Measurements from ENCODE around the gene NPW. TPM values are rescaled to one million over a fixed set of nuclear protein-coding genes. Genes with fewer than 3 reads are reported as not detected.

NPW gene
- total and polyA plus RNA-seq, 9 of the 15 experiments (the other 6 are each of a cell fraction or from before 2014, with no cell fraction given) = 0.14 to 4.0 (median 2.6) TPM; not detected in 4

GRCh38 chr16:1984347-1985225 lies 35.0 kb upstream of the NPW start (continued):
- TF ChIP-seq ELK3 (CRISPR knock-in tag; IDR thresholded peaks at IDR 0.05) (no peak), C11orf30 (IDR thresholded peaks at IDR 0.05; ENCODE audit: low read depth) (no peak; the same call in 1 of the 2 replicates), SAP30 (IDR thresholded peaks at IDR 0.05; ENCODE audit: borderline replicate concordance, insufficient read depth, low read depth, low read length, poor library complexity, severe bottlenecking) (peak; percentile 26), PHF8 (IDR thresholded peaks at IDR 0.05; ENCODE audit: borderline replicate concordance, low read length) (no peak), SP1 (CRISPR knock-in tag; IDR thresholded peaks at IDR 0.05) (no peak), NUFIP1 (IDR thresholded peaks at IDR 0.05; ENCODE audit: partially characterized antibody) (no peak), TEAD1 (CRISPR knock-in tag; IDR thresholded peaks at IDR 0.05) (no peak; a peak in 1 of 4 replicates), PURB (CRISPR knock-in tag; IDR thresholded peaks at IDR 0.05; ENCODE audit: low read depth) (no peak), NFIC (IDR thresholded peaks at IDR 0.05) (peak; percentile 84), MCM5 (IDR thresholded peaks at IDR 0.05; ENCODE audit: low read depth) (no peak), HOMEZ (CRISPR knock-in tag; IDR thresholded peaks at IDR 0.05) (no peak), ZNF436 (CRISPR knock-in tag; IDR thresholded peaks at IDR 0.05) (no peak), JUN (IDR thresholded peaks at IDR 0.05; ENCODE audit: borderline replicate concordance, low read depth, low read length) (no peak), JUN (CRISPR knock-in tag; IDR thresholded peaks at IDR 0.05; ENCODE audit: borderline replicate concordance) (no peak), CBX5 (IDR thresholded peaks at IDR 0.05; ENCODE audit: borderline replicate concordance, low read depth) (no peak), ZNF695 (CRISPR knock-in tag; IDR thresholded peaks at IDR 0.05) (no peak), ZNF717 (CRISPR knock-in tag; IDR thresholded peaks at IDR 0.05) (no peak), EP300 (IDR thresholded peaks at IDR 0.05; ENCODE audit: low read length) (no peak), LARP7 (IDR thresholded peaks at IDR 0.05) (no peak), MTF1 (CRISPR knock-in tag; IDR thresholded peaks at IDR 0.05; ENCODE audit: borderline replicate concordance) (no peak), NCOA4 (IDR thresholded peaks at IDR 0.05; ENCODE audit: partially characterized antibody) (no peak), CUX1 (CRISPR knock-in tag; IDR thresholded peaks at IDR 0.05) (no peak)

Measured in K562 (cell line).